HG03108 (cell line): Measurements from ENCODE around the gene MVB12B.

Source experiments
- ATAC-seq: cut with Tn5 transposase; IDR thresholded peaks from one replicate; pipeline ENCODE4 v1.9.1; 2021; ENCODE audit warnings: moderate library complexity; ENCODE audit not compliant: unreplicated experiment

The MVB12B gene

GRCh38 chr9:126302730-126303129 is 23.9 kb upstream of the MVB12B start:
- no peak for ATAC-seq

GRCh38 chr9:126303488-126303887 is 23.1 kb upstream of the MVB12B start:
- ATAC-seq = no peak

GRCh38 chr9:126304207-126304970 is 22.2 kb upstream of the MVB12B start:
- ATAC-seq = no peak

GRCh38 chr9:126304971-126305320 is 21.7 kb upstream of the MVB12B start:
- ATAC-seq = no peak

- ATAC-seq = no peak
These were observed 20.5 kb upstream of the MVB12B start for GRCh38 chr9:126306071-126306647.

GRCh38 chr9:126307322-126308061 is 19.1 kb upstream of the MVB12B start:
- ATAC-seq = no peak

GRCh38 chr9:126309427-126310189 is 17.0 kb upstream of the MVB12B start:
- ATAC-seq = no peak

GRCh38 chr9:126312584-126313551 is 13.8 kb upstream of the MVB12B start:
- ATAC-seq = no peak

- no peak for ATAC-seq
These were observed 10.5 kb upstream of the MVB12B start for GRCh38 chr9:126316085-126316655.

GRCh38 chr9:126317513-126317912 is 9.1 kb upstream of the MVB12B start:
- ATAC-seq = no peak

- ATAC-seq = no peak
These were observed 7.8 kb upstream of the MVB12B start for GRCh38 chr9:126318858-126319257.

- no peak for ATAC-seq
These were observed 7.0 kb upstream of the MVB12B start for GRCh38 chr9:126319671-126320070.

GRCh38 chr9:126320158-126320922 is 6.3 kb upstream of the MVB12B start:
- ATAC-seq = no peak

GRCh38 chr9:126321742-126322141 is 4.9 kb upstream of the MVB12B start:
- no peak for ATAC-seq

GRCh38 chr9:126325821-126326220 is 808 bp upstream of the MVB12B start:
- ATAC-seq = no peak

- ATAC-seq = no peak
These were observed 531 bp downstream of the MVB12B start for GRCh38 chr9:126327006-126327713.

- ATAC-seq = no peak
These were observed 1.1 kb downstream of the MVB12B start for GRCh38 chr9:126327714-126328185.

- no peak for ATAC-seq
These were observed 1.8 kb downstream of the MVB12B start for GRCh38 chr9:126328407-126328806.
